GM19025 (cell line): ENCODE results near the gene WBP1L.
"Not testable (repeated sequence)": the region's sequence is repeated elsewhere in the genome, so short reads cannot be mapped to it uniquely, and the experiment has no call there.

Source experiments
- ATAC-seq: cut with Tn5 transposase; IDR thresholded peaks from one replicate; pipeline ENCODE4 v1.9.1; 2021; ENCODE audit warnings: mild to moderate bottlenecking, low read depth, moderate library complexity; ENCODE audit not compliant: unreplicated experiment

The WBP1L gene

DNA sequence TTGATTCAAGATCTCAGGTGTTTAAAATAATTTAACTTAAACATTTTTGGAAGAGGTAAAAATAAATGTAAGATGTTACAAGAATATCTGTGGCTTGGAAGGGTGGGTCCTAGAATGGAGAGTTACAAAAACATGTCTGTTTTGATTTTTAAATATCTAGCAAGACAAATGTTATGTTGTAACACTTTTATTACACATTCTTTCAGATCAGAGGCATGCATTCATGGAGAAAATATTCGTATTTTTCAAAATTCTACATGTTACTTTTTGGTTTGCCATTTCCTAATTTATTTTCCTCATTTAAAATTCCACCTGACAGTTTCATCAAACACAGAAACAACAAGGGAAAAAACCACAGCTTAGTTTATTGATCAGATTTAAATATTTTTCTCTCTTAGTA, 10.0 kb downstream of the WBP1L start:
- ATAC-seq: no peak

DNA sequence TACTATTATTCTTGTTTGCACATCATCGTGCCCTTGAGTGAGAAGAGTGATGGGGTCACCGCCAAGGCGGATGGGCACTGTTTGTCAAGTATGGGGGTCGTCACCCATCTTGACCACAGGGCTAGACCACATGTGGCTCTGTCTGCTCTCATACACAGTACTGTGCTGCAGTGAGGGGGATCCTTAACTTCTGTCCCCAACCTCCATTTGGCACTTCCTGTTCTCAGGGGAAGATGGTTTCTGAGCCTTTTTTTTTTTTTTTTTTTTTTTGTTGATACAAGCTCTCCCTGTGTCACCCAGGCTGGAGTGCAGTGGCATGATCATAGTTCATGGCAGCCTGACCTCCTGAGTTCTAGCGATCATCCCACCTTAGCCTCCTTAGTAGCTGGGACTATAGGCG, 13.6 kb downstream of the WBP1L start:
- no peak for ATAC-seq

DNA sequence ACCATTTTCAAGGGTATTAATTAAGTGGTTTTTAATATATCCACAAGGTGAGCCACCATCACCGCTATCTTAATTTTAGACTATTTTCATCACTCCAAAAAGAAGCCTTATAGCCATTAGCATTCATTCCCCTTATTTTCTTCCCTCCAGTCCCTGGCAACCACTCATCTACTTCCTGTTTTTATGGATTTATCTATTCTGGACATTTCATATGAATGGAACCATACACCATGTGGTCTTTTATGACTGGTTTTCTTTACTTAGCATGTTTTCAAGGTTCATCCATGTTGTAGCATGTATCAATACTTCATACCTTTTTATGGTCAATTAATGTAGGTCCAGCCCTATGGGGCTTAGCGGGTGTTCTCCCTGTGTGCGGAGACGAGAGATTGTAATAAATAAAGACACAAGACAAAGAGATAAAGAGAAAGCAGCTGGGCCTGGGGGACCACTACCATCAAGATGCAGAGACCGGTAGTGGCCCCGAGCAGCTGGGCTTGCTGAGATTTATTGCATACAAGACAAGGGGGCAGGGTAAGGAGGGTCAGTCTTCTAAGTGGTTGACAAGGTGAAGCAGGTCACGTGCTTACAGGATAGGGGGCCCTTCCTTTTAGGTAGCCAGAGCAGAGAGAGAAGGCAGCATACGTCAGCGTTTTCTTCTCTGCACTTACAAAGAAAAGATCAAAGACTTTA, 14.6 kb downstream of the WBP1L start:
- ATAC-seq: no peak

DNA sequence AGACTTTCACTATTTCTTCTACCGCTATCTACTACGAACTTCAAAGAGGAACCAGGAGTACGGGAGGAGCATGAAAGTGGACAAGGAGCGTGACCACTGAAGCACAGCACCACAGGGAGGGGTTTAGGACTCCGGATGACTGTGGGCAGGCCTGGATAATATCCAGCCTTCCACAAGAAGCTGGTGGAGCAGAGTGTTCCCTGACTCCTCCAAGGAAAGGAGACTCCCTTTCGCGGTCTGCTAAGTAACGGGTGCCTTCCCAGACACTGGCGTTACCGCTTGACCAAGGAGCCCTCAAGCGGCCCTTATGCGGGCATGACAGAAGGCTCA, 15.2 kb downstream of the WBP1L start:
- ATAC-seq: not testable (repeated sequence)

DNA sequence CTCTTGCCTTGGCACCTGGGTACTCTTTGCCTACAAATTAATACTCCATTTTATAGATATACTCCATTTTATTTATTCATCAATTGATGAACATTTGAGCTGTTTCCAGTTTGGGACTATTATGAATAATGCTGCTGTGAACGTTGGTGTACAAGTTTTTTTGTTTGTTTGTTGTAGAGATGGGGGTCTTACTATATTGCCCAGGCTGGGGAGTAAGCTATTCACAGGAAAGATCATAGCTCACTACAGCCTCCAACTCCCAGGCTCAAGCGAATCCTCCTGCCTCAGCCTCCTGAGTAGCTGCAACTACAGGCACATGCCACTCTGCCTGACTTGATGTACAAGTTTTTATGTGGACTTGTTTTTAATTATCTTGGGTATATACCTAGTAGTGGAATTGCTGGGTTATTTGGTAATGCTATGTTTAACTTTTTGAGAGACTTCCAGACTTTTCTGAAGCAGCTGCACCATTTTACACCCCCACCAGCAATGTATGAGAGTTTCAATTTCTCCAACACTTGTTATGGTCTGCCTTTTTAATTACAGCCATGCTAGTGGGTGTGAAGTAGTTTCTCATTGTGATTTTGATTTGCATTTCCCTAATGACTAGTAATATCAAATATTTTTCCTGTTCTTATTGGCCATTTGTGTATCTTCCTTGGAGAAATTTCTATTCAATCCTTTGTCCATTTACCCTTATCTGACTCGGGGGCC, 15.9 kb downstream of the WBP1L start:
- ATAC-seq: no peak

DNA sequence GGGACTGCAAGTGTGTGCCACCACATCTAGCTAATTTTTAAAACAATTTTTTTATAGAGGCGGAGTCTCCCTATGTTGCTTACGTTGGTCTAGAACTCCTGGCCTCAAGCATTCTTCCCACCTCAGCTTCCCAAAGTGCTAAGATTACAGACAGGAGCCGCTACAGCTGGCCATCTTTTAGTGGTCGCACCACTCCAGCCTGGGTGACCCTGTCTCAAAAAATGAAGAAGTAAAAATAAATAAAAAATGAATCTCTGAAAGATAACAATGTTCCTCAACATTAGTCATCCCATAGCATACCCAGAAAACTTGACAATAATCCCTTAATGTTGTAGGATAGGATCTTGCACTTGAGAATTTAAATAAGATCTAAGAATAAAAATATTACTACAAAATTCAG, 18.2 kb downstream of the WBP1L start:
- no peak for ATAC-seq

DNA sequence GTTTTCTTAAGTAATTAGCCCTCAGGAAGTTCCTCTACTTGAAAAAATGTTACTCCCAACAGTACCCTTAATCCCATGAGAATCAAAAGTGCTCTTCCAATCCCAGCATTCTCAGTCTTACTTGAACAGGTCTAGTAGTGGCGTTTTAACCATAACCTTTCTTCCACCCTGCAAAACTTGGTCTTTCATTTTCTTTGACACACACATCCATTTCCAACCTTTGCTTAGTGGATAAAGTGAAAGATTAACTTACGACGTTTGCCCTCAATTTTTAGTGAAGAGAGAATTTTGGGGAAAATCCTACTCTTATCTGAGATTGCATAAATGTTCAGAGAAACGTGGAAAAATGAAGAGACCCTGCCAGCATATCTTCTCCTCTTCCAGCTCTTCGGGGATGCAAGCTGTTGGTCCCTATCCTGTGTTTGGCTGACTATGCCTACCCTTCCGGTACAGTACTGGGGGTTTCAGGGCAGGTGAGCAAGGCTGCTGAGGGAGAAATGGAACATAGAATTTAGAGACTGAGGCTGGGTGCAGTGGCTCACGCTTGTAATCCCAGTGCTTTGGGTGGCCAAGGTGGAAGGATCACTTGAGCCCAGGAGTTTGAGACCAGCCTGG, 18.8 kb downstream of the WBP1L start:
- no peak for ATAC-seq

DNA sequence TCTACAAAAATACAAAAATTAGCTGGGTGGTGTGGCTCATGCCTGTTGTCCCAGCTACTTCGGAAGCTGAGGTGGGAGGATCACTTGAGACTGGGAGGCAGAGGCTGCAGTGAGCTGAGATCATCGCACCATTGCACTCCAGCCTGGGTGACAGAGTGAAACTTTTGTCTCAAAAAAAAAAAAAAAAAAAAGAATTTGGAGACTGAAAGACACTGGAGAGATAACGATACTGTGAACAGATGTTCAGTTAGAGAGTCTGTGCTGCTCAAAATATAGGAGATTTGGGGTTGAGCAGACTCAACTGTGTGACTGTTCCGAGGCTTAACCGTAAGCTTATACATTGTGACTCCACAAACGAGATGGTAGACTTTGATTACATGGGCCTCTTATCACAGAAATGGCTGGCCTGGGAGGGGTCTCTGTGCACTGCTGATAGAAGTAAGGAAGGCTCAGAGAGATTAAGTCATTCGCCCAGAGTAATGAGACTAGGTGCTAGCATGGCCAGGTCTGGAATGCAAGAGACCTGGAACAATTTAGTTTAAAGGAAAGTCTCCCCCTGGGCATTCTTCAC, 19.4 kb downstream of the WBP1L start:
- ATAC-seq: no peak

DNA sequence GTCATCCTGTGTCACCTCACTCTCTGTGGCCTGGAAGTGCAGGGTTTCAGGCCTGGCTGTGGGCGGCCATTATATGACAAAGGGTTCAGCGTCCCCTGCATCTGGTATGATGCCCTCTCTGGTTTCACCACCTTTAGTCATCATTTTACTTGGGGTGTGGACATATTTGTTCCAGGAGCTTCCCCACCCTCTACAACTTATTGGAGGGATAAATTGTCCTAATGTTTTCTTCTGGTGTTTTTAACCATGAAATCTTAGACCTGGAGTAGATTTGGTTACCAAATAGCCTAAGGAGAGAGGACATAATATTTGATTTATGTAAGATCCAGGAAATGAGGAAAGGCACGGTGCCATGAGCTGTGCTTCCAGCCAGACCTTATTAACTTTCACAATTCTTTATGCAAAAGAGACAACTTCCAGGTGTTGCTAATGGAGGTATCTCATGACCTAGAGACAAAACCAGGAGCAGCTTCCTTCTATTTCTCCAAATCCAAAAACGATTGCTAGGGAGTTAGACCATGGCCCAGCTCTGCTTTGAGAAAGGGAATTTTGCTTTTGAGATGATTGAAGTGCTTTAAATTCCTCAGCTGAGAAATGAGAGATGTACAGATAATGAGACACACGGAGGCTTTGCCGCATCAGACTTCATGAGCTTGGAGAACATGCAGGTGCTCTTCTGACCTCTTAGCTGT, 20.9 kb downstream of the WBP1L start:
- ATAC-seq: no peak

DNA sequence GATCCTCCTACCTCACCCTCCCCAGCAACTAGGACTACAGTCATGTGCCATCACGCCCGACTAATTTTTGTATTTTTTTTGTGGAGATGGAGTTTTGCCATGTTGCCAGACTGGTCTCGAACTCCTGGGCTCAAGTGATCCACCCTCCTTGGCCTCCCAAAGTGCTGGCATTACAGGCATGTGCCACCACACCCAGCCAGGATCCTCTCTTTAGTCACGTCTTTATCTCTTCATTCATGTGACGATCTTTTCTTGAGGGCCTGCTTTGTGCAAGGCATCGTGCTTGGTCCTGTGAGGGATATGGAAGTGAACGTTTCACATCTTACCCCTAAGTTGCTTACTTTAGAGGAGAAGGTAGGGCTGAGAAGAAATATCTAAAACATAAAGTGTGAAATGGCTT, 21.6 kb downstream of the WBP1L start:
- ATAC-seq: no peak

DNA sequence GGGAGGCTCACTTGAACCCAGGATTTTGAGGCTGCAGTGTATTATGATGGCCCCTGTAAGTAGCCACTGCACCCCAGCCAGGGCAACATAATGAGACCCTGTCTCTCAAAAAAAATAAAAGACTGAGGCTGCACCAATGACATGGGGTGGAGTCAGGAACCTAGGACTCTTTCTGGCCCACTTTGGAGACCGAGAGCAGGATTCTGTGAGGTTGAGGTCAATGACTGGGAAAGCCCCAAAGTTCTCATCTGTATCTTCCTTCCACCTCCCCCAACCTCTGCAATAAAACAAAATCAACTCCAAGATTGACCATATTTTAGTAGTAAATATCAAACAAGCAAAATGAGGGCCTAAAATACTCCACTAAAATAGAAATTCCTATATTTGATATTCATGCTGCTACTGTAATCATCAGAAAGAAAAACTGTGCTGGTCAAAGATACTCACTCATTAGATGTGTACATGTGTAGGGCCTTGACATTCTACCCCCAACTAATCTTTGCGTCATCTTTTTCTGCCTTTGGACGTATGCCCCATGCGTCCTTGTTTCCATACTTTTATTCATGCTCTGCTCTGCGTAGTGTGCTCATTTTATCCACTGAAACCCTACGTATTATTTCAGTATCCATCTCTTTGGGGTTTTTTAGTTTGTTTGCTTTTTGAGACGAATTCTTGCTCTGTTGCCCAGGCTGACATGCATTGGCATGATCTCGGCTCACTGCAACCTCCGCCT, 23.8 kb downstream of the WBP1L start:
- no peak for ATAC-seq

DNA sequence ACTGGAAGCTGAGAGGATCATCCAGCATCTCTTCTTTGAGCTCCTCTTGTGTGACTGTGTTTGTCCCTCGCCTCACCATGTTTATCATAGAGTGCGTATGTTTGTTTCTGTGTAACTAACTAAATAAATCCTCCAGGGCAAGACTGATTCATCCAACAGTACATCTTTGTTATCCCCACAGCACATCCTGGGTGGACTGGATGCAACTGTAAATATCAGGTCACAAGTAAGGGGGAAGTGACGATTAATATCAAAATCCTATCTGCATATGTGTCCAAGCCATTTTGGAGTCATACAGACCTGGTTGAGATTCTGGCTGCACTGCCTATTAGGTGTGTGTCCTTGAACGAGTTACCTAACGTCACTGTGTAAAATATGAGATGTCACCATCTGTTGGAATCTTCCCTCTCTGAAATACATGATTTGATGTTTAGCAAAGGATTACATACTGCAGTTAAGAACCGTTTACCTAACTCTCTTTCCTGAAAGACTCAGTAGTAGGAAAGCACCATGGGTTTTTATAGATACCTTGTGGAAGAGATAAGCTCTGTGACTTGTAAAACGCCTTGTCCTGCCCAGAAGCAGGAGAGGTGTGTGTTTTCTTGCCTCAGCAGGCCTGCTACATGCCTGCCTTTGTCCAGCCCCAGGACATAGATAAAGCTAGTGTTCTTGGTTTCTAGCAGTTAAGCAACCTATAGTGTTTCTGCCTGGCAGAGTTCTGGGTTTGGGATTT, 25.8 kb downstream of the WBP1L start:
- no peak for ATAC-seq

DNA sequence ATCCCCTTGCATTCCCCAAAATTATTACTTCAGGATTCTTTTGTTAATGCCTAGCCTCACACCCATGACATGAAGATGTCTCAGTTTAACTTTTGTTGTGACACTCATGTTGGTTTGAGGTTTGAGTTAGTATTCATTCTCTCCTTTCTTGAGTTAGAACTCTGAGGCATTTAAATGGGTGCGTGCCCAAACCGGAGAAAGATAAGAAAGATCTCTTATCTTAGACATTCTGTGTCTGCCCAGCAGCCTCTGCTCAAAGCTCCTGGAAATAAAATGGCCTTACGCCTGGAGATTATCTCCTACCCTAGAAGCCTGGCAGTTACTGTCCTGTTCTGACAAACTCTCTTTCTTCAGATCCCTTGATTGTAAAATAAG, 26.3 kb downstream of the WBP1L start:
- no peak for ATAC-seq

DNA sequence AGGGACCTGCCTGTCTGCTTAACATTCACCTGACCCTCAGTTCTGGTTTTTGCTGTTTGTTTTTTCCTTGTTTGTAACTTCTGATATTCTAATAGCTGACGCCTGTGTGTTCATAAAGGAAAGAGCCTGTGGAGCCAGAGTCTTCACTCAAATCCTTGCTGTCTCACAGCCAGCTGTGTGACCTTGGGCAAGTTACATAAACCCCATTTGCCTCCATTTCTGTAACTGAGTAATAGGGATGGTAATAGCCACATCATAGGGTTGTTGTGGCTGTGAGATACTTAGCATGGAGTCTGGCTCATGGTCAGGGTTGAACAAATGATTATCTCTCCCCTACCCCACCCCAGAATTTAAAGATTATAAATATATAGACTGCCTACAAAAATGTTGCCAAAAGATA, 27.0 kb downstream of the WBP1L start:
- ATAC-seq: no peak

DNA sequence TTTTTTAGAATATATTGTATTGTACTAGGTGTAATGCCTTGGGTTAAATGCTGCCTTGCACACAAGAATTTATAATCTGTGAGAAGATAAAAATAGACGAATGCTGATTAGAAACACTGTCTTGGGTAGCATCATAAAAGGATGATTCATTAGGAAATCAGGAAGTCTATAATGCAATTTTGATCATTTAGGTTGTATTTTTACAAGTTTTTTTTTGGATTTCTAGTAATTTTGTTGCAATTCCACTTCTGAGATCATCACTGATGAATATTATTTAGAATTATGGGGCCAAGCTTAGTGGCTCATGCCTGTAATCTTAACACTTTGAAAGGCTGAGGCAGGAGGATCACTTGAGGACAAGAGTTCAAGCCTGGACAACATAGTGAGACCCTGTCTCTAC, 29.6 kb downstream of the WBP1L start:
- no peak for ATAC-seq

DNA sequence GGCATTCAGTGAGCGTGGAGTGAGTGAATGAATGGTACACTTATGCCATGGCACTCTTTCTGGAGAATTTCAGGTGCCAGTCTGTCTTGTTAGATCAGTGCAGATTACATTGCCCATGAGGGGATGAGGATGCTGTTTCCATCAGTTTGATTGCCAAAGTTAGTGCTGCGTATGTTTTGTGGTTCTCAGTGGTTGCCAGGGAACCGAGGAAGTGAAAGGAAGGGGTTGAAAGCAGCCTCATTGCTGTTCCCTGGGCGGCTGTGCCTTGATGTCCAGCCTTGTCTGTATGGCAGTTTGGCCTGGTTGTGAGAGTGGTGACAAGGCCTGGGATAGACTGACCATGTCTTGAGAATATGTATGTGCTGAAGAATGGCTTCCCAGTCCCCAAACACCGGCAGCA, 30.2 kb downstream of the WBP1L start:
- no peak for ATAC-seq

DNA sequence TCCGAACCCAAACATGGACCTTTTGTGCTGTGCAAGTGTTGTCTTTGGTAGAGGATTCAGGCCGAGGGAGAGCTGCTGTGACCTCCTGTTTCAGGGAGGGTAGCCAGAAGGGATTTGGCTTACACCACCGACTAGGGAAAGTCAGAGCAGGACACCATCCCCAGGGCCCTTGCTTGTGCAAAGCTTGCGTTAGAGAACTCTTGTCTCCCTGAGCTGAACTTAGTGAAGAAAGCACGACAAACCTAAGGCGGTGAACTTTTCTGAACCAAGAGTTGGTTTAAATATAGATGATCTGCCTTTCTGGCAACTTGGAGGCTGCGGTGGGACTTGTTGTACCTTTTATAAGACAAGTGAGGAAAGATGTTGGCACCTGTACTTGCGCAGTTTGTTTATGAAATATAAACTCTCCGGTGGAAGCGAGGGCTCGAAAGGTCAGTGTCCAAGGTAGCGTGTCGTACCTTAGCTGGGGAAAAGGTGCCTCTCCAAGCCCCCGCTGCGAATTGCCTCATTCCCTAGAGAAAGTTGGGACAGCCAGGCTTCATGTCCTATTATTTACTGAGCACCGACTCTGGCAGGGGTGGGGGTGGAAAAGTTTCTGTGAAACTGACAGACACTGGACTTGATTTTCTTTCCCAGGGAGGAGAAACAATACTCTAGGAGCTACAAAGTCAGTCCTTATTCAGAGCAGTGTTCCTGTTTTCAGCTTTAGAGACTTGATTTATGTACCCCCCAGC, 31.6 kb downstream of the WBP1L start:
- ATAC-seq: no peak

DNA sequence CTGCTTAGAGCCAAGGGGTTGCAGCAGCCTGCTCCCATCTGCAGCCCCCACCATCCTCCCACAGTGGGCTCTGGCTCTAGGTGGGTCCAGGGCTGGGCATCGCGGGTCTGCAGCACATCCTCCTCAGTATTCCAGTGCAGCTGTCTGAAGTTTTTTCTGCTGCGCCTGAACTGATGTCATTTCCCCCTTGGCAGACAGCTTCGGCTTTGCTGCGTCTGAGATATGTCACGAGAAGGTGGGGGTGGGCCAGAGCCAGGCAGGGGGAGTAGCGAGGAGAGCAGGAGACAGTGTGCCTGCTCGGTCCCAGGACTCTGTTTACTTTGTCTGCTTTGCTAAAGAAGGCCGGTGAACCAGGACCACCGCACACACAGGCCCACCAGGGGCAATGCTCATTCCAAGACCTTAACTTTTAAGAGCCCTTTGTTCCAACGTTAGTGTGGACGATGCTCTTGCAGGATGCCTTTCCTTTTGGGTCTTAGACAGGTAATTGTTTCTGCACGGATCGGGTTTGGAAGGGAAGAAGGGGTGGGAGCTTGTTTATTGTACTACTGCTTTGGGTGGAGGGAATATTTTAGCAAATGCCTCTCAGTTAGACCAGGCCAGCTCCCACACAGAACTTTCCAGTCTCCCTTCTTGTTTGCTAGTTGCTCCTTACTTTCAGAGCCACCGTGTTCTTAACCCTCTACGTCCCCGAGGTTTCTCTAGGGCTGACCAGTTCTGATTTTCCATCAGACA, 32.4 kb downstream of the WBP1L start:
- ATAC-seq: no peak
